ENCODE measurements around the gene EXOC1. TPM values are rescaled to one million over a fixed set of nuclear protein-coding genes. Genes with fewer than 3 reads are reported as not detected.

EXOC1 gene
- total and polyA plus RNA-seq, 12 donors, result 13.1 to 26.3 (median 21.5) TPM

DNA sequence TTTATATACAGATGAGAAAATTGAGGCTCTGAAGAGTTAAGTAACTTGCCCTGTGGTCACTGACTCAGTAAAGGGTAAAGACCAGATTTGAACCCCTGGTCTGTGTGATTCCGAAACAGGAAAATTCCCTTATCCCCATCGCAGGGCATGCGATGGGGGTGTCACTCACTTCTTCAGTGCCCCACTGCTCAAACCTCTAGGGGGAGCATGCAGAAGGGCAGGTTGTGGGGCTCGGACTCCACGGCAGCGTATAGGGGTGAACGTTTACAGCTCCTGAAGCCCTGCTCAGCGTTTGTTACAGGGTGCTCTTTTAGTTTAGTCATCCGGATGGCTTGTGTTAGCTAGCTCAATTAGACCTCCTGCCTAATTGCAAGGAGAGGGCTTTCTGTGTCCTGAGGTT, 3.7 kb upstream of the EXOC1 start:
- H3K4me1 ChIP-seq, result peaks cover 0 to 14% (median 12%) of the 10 kb centered on the region in 9 donors
- H3K27ac ChIP-seq, result no peak overlapping the region
- DNase-seq, result no peak
- H3K27me3 ChIP-seq, result peaks cover 0 to 5% (median 0%) of the 10 kb centered on the region in 7 donors
- no peaks in the 10 kb centered on the region for H3K36me3 ChIP-seq
- H3K9me3 ChIP-seq, result peaks cover 0 to 3% (median 0%) of the 10 kb centered on the region in 11 donors
- intact Hi-C loops (cut with DNase I), result loop anchor here in 5 of 10 donors (5.0 to 10.0 kb wide), 4 partner anchors 302 to 505 kb away; partner anchors contain the start of genes CLOCK (in 4 of the 5) and SRD5A3 (in 2 of the 5)
- 68 to 71% methylated on average over 9 of the region's 9 CpGs for WGBS, 2 donors
- H3K4me3 ChIP-seq, result no peak overlapping the region
- TF ChIP-seq, protein P1, sequence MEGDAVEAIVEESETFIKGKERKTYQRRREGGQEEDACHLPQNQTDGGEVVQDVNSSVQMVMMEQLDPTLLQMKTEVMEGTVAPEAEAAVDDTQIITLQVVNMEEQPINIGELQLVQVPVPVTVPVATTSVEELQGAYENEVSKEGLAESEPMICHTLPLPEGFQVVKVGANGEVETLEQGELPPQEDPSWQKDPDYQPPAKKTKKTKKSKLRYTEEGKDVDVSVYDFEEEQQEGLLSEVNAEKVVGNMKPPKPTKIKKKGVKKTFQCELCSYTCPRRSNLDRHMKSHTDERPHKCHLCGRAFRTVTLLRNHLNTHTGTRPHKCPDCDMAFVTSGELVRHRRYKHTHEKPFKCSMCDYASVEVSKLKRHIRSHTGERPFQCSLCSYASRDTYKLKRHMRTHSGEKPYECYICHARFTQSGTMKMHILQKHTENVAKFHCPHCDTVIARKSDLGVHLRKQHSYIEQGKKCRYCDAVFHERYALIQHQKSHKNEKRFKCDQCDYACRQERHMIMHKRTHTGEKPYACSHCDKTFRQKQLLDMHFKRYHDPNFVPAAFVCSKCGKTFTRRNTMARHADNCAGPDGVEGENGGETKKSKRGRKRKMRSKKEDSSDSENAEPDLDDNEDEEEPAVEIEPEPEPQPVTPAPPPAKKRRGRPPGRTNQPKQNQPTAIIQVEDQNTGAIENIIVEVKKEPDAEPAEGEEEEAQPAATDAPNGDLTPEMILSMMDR (IDR thresholded peaks at IDR 0.05), result no peak
- no peak for ATAC-seq

GRCh38 chr4:55851885-55852284, 1.6 kb upstream of the EXOC1 start:
- H3K27ac ChIP-seq, result no peak overlapping the region
- no peak for ATAC-seq
- 60 to 80% methylated on average over 6 of the region's 6 CpGs for WGBS, 2 donors
- no peaks in the 10 kb centered on the region for H3K36me3 ChIP-seq
- no peaks in the 10 kb centered on the region for H3K9me3 ChIP-seq
- no peak for DNase-seq
- H3K27me3 ChIP-seq, result peaks cover 0 to 5% (median 0%) of the 10 kb centered on the region in 7 donors
- TF ChIP-seq, protein P1 (IDR thresholded peaks at IDR 0.05), result no peak
- no peak overlapping the region for H3K4me3 ChIP-seq
- intact Hi-C loops (cut with DNase I), result loop anchor here in 5 of 10 donors (5.0 to 10.0 kb wide), 4 partner anchors 305 to 507 kb away; partner anchors contain the start of genes CLOCK (in 4 of the 5) and SRD5A3 (in 2 of the 5)
- H3K4me1 ChIP-seq, result peaks cover 0 to 28% (median 21%) of the 10 kb centered on the region in 9 donors

- Histone ChIP-seq H3K4me3 (peak overlapping the region; percentile 82 to 98 (median 95)), H3K27me3 (peaks cover 0 to 5% (median 0%) of the 10 kb centered on the region in 7 donors), H3K36me3 (peaks cover 0 to 18% (median 6%) of the 10 kb centered on the region in 9 donors), H3K9me3 (peaks cover 0 to 5% (median 0%) of the 10 kb centered on the region in 11 donors), H3K4me1 (peaks cover 0 to 28% (median 21%) of the 10 kb centered on the region in 9 donors), H3K27ac (peak overlapping the region in 9 of 10 donors; percentile 82 to 95 (median 90))
- intact Hi-C loops (cut with DNase I), result loop anchor here in 5 of 10 donors (5.0 to 10.0 kb wide), 4 partner anchors 307 to 509 kb away; partner anchors contain the start of genes CLOCK (in 4 of the 5) and SRD5A3 (in 2 of the 5)
- WGBS, 2 donors, result 17% methylated on average over 7 of the region's 7 CpGs
- ATAC-seq, result peak in 1 of 8 donors; percentile 2
- no peak for DNase-seq
- TF ChIP-seq, protein P1 (IDR thresholded peaks at IDR 0.05), result no peak
These were observed 681 bp downstream of the EXOC1 start for GRCh38 chr4:55854129-55854528.

GRCh38 chr4:55857586-55857985, 4.1 kb downstream of the EXOC1 start:
- intact Hi-C loops (cut with DNase I), result loop anchor here in 3 of 10 donors (10.0 kb wide), 2 partner anchors 313 to 513 kb away; partner anchors contain the start of genes CLOCK (in 2 of the 3) and SRD5A3 (in 1 of the 3)
- peaks cover 0 to 5% (median 0%) of the 10 kb centered on the region in 11 donors for H3K9me3 ChIP-seq
- H3K36me3 ChIP-seq, result peaks cover 0 to 53% (median 14%) of the 10 kb centered on the region in 9 donors
- no peak overlapping the region for H3K4me3 ChIP-seq
- ATAC-seq, result no peak
- H3K27ac ChIP-seq, result no peak overlapping the region
- WGBS, 2 donors, result 98 to 100% methylated on average over 1 of the region's 1 CpG
- TF ChIP-seq, protein P1 (IDR thresholded peaks at IDR 0.05), result no peak
- no peaks in the 10 kb centered on the region for H3K27me3 ChIP-seq
- DNase-seq, result no peak
- H3K4me1 ChIP-seq, result peaks cover 0 to 27% (median 20%) of the 10 kb centered on the region in 9 donors

Data from heart right ventricle (tissue), 16 donors.